HepG2 (cell line): ENCODE results near the gene PPP6R2. TPM values are rescaled to one million over a fixed set of nuclear protein-coding genes. Genes with fewer than 3 reads are reported as not detected.

Experiments used
- CENPBD1 ChIP-seq: sonication (generic); formaldehyde crosslinking; IDR thresholded peaks from 2 replicates; pipeline ENCODE4 v1.8.0; 2022; ENCODE audit warnings: missing genetic modification reagents, low read depth, mild to moderate bottlenecking, borderline replicate concordance
- CREB3 ChIP-seq: sonication (generic); formaldehyde crosslinking; IDR thresholded peaks from 2 replicates; pipeline ENCODE4 v1.5.0; 2020; ENCODE audit warnings: missing genetic modification reagents
- ELF3 ChIP-seq: IDR thresholded peaks from 2 replicates; pipeline ENCODE4 v1.6.1; 2016; ENCODE audit warnings: missing genetic modification reagents, missing compliant biosample characterization
- FOXK1 ChIP-seq: sonication (generic); formaldehyde crosslinking; IDR thresholded peaks from 2 replicates; pipeline ENCODE4 v1.4.0; 2020; ENCODE audit warnings: low read depth, missing genetic modification reagents, borderline replicate concordance
- PAWR ChIP-seq: sonication (generic); formaldehyde crosslinking; IDR thresholded peaks from 2 replicates; pipeline ENCODE4 v1.4.0; 2020; ENCODE audit warnings: missing genetic modification reagents, mild to moderate bottlenecking, borderline replicate concordance
- PRDM10 ChIP-seq: sonication (generic); formaldehyde crosslinking; IDR thresholded peaks from 2 replicates; pipeline ENCODE4 v1.4.0; 2020; ENCODE audit warnings: low read depth, missing genetic modification reagents
- RCOR2 ChIP-seq: IDR thresholded peaks from 2 replicates; pipeline ENCODE4 v1.6.1; 2016; ENCODE audit warnings: missing biosample characterization, missing genetic modification reagents
- REPIN1 ChIP-seq: sonication (generic); formaldehyde crosslinking; IDR thresholded peaks from 2 replicates; pipeline ENCODE4 v1.8.0; 2022; ENCODE audit warnings: missing genetic modification reagents, low read depth, mild to moderate bottlenecking, borderline replicate concordance
- TFAP4 ChIP-seq: sonication (generic); IDR thresholded peaks from 2 replicates; pipeline ENCODE4 v1.6.1; 2016; ENCODE audit warnings: low read depth, borderline replicate concordance
- U2AF1 ChIP-seq: fragments of 200-400 bp; formaldehyde crosslinking; optimal IDR thresholded peaks from 2 replicates; pipeline ENCODE3; 2017; ENCODE audit warnings: mild to moderate bottlenecking, low read depth, low read length
- ZBTB46 ChIP-seq: sonication (generic); formaldehyde crosslinking; IDR thresholded peaks from 2 replicates; pipeline ENCODE4 v1.4.0; 2020; ENCODE audit warnings: mild to moderate bottlenecking, missing genetic modification reagents, borderline replicate concordance
- ZNF136 ChIP-seq: sonication (generic); formaldehyde crosslinking; IDR thresholded peaks from 2 replicates; pipeline ENCODE4 v1.8.1; 2022; ENCODE audit warnings: low read depth, mild to moderate bottlenecking, moderate library complexity, missing genetic modification reagents
- ZNF337 ChIP-seq: sonication (generic); formaldehyde crosslinking; IDR thresholded peaks from 2 replicates; pipeline ENCODE4 v1.5.1; 2020; ENCODE audit warnings: missing genetic modification reagents, low read depth, mild to moderate bottlenecking, borderline replicate concordance
- ZNF512 ChIP-seq: sonication (generic); formaldehyde crosslinking; IDR thresholded peaks from 2 replicates; pipeline ENCODE4 v1.4.0; 2020; ENCODE audit warnings: mild to moderate bottlenecking, missing genetic modification reagents
- ZNF552 ChIP-seq: sonication (generic); formaldehyde crosslinking; IDR thresholded peaks from 2 replicates; pipeline ENCODE4 v1.9.0; 2022; ENCODE audit warnings: missing genetic modification reagents, mild to moderate bottlenecking, borderline replicate concordance
- ZNF572 ChIP-seq: sonication (generic); formaldehyde crosslinking; IDR thresholded peaks from 2 replicates; pipeline ENCODE4 v1.5.1; 2020; ENCODE audit warnings: mild to moderate bottlenecking, missing genetic modification reagents
- ZNF720 ChIP-seq: sonication (generic); formaldehyde crosslinking; IDR thresholded peaks from 2 replicates; pipeline ENCODE4 v1.4.0; 2020; ENCODE audit warnings: missing genetic modification reagents
- ZNF724P ChIP-seq: sonication (generic); formaldehyde crosslinking; IDR thresholded peaks from 2 replicates; pipeline ENCODE4 v1.8.0; 2022; ENCODE audit warnings: missing genetic modification reagents, borderline replicate concordance
- ZNF850 ChIP-seq: sonication (generic); formaldehyde crosslinking; conservative IDR thresholded peaks from 2 replicates; pipeline ENCODE4 v1.9.0; 2021; ENCODE audit warnings: mild to moderate bottlenecking, missing genetic modification reagents
- ZSCAN22 ChIP-seq: sonication (generic); formaldehyde crosslinking; IDR thresholded peaks from 2 replicates; pipeline ENCODE4 v1.4.0; 2020; ENCODE audit warnings: mild to moderate bottlenecking, missing genetic modification reagents
- polyA plus RNA-seq, 8 experiments: library from polyadenylated mRNA; depleted of rRNA in 3 of 8; stranded (reverse) in 7 of 8; unstranded in 1 of 8; fragments of >200 nt; fragmentation: Illumina TruSeq in 4 of 8; extraction: Trizol in 4 of 8; gene quantifications; 2 replicates each; pipeline versions ENCODE4 v1.2.1 to v1.2.3, GENCODE V29; 2011 to 2016; ENCODE audit warnings: low read depth in 4 of 8, missing spikeins in 1 of 8, mixed read lengths in 1 of 8; ENCODE audit not compliant: insufficient read depth in 1 of 8
- total RNA-seq, 5 experiments: library from RNA; depleted of rRNA; stranded (reverse); fragments of >200 nt; fragmentation: Illumina TruSeq; extraction: Trizol; gene quantifications; 2 replicates each; pipeline ENCODE4 v1.2.3, GENCODE V29; 2016; ENCODE audit warnings: low read depth in 1 of 5

The PPP6R2 gene
- total and polyA plus RNA-seq, 2 of the 13 experiments (the other 11 are each of a cell fraction or from before 2014, with no cell fraction given) = 55.0 to 102 TPM

GRCh38 chr22:50396751-50397370 lies 53.7 kb downstream of the PPP6R2 start (continued):
- TF ChIP-seq CENPBD1 (CRISPR knock-in tag) = no peak
- TF ChIP-seq ZNF572 = no peak
- TF ChIP-seq PAWR (CRISPR knock-in tag) = no peak
- TF ChIP-seq ELF3 (CRISPR knock-in tag) = peak; percentile 93
- no peak for TF ChIP-seq ZNF720 (CRISPR knock-in tag)
- TF ChIP-seq ZNF724P (CRISPR knock-in tag) = no peak
- peak; percentile 63; the same call in 1 of the 2 replicates for TF ChIP-seq REPIN1 (CRISPR knock-in tag)
- TF ChIP-seq ZSCAN22 (CRISPR knock-in tag) = no peak; the same call in 1 of the 2 replicates
- no peak for TF ChIP-seq U2AF1
- TF ChIP-seq RCOR2 (CRISPR knock-in tag) = peak; percentile 95
- no peak for TF ChIP-seq ZNF337
- TF ChIP-seq CREB3 = no peak
- TF ChIP-seq PRDM10 (CRISPR knock-in tag) = peak; percentile 57; the same call in 1 of the 2 replicates
- TF ChIP-seq ZBTB46 (CRISPR knock-in tag) = no peak
- TF ChIP-seq ZNF552 (CRISPR knock-in tag) = no peak
- no peak for TF ChIP-seq ZNF136 (CRISPR knock-in tag)
- TF ChIP-seq TFAP4 = peak; percentile 62; the same call in 1 of the 2 replicates
- no peak for TF ChIP-seq ZNF850 (CRISPR knock-in tag)
- TF ChIP-seq FOXK1 (CRISPR knock-in tag) = peak; percentile 55; the same call in 1 of the 2 replicates
- no peak for TF ChIP-seq ZNF512
